Measurements from ENCODE around the gene PRRG4.
"Not testable (repeated sequence)": the region's sequence is repeated elsewhere in the genome, so short reads cannot be mapped to it uniquely, and the experiment has no call there.

PRRG4 gene

DNA sequence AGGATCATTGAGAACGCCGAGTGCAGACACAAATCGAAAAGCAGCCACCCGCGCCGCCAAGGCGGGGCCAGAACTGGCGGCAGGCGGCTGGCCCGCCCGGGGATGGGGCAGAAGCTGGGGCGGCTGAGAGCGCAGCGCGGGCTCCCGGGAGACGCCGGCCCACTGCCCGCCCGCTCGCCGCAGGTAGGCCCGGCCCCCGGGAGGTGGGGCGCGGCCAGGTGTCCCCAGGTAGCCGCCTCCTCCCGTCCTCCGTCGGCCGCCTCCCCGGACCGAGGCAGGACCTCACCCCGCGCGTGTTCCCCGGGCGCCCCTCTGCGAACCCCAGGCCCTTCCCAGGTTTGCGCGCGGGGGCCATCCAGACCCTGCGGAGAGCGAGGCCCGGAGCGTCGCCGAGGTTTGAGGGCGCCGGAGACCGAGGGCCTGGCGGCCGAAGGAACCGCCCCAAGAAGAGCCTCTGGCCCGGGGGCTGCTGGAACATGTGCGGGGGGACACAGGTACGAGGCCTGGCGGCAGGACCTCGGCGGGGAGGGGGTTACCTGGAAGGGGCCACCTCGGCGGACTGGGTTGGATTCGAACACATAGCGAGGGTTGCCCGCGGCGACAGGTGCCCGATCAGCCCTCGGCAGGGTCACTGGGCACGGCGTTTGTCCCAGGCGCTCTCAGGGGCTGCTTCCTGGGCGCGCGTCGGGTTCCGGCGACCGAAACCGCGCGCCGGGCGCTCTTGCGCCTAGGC is at the start of gene PRRG4:
TSS of gene PRRG4 (plus strand) at position 248 of the 733 bp plus-strand sequence. CDS start 603 bp downstream, outside the sequence.
- no peak for DNase-seq

GRCh38 chr11:32780839-32781238 is 48.9 kb upstream of the PRRG4 start:
- not testable (repeated sequence) for DNase-seq

GRCh38 chr11:32781721-32782120 is 48.0 kb upstream of the PRRG4 start:
- no peak for DNase-seq

DNA sequence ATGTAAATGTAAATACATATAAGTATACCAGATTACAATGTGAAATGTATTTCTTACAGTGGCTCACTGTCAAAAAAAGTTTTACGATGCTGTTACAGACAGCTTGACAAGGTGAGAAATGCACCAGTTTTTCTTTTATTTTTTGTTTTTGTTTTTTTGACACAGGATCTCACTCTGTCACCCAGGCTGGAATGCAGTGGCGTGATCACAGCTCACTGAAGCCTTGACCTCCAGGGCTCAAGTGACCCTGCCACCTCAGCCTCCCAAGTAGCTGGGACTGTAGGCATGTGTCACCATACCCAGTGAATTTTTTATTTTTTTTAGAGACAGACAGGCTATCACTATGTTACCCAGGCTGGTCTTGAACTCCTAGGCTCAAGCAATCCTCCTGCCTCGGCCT is 44.5 kb upstream of the PRRG4 start:
- no peak for DNase-seq

DNA sequence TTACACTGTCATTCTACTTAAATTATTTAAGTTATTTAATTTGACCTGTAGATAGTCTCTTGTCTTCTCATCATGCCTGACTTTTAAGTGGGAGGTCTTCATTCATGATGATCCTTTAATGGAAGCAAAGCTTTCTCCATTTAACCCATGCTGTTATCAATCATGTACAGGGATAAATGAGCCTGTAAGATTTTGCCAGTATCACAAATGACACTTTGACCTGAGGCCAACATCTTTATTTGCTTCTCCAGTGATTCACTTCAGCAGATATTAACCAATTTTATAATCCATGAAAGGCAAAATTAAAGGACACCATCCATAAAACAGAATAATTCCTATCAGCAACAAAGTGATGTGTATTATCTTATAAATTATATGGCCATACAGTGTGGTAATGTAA is 42.9 kb upstream of the PRRG4 start:
- no peak for DNase-seq

GRCh38 chr11:32790916-32791315 is 38.8 kb upstream of the PRRG4 start:
- DNase-seq: no peak

- no peak for DNase-seq
These were observed 37.4 kb upstream of the PRRG4 start for GRCh38 chr11:32792111-32792947.

- DNase-seq: peak; percentile 68
These were observed 36.7 kb upstream of the PRRG4 start for GRCh38 chr11:32792948-32793475.

DNA sequence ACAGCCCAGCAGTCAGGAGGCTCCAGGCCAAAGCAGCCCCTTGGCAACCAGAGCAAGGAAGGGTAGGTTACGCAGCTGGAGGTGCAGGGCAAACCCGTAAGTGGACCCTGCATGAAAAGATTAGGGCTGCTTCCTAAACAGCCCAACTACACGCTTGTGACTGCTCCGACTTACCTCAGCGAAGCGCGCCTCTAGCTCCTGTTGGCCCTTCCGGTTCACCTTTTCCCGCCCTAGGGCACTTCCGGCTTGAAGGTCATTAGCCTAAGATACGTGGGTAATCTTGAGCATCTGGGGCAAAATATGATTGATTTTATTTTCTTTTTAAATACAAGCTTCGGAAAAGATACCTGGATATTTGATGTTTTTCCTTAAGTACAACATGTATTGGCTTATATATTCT is 35.3 kb upstream of the PRRG4 start, which contains the start of gene CCDC73:
TSS of gene CCDC73 (minus strand) at position 224 of the 400 bp plus-strand sequence. CDS start 34,419 bp downstream, outside the sequence.
- no peak for DNase-seq

DNA sequence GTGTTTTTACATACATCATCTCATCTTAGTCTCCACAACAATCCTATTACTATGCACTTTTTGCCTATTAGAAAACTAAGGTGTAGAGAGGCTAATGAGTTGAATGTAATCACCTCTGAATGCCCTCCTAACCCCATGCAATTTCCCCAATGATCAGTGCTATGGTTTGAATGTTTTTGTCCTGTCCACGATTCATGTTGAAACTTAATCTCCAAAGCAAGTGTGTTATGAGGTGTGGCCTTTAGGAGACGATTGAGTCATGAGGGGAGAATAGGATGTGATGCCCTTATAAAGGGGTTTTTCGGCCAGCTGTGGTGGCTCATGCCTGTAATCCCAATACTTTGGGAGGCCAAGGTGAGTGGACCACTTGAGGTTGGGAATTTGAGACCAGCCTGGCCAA is 33.3 kb upstream of the PRRG4 start:
- DNase-seq: no peak

- peak; percentile 77 for DNase-seq
These were observed 20.4 kb upstream of the PRRG4 start for GRCh38 chr11:32809313-32809712.

DNA sequence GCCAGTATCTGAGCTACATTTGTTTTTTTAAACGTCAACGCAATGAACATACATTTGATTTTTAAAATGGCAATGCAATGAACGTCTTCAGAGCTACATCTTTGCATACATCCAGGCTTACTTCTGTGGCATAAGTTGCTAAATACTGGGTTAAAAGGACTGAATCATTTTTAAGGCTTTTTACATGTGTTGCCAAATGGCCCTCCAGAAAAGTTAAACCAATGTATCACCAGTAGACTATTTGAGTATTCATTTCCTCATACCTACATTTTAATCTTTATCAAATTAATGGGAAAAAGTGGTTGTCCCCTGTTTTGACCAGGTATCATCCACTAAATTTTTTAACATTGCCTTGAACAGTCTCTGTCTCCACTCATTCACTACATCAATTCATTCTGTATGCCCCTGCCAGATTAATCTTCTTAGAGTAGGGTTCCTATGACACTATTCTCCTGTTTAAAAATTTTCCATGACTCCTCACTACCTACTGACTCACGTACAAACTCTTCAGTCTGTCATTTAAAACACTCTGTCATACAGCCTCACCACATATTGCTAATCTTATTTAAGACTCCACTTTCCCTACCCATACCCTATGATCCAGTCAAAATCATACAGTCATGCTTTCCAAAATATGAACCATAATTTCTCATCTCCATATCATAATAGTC is 12.4 kb upstream of the PRRG4 start:
- DNase-seq: no peak

- DNase-seq: no peak
These were observed 11.9 kb upstream of the PRRG4 start for GRCh38 chr11:32817852-32818183.

DNA sequence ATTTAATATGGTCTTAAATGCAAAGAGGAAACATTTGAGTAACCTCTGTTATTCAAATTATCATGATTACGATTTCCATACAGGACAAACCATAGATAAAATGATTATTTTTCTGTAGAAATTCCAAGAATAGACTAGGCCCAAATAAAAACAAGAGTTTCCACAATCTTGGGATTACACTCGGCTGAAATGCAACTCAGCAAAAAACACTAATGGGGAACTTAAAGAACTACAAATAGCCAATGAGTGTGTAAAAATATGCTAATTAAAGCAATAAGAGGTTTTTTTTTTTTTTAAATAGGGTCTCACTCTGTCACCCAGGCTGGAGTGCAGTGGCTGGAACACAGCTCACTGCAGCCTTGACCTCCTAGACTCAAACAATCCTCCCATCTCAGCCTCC is 10.5 kb upstream of the PRRG4 start:
- DNase-seq: no peak

- no peak for DNase-seq
These were observed 9.2 kb upstream of the PRRG4 start for GRCh38 chr11:32820497-32820896.

- no peak for DNase-seq
These were observed 8.2 kb upstream of the PRRG4 start for GRCh38 chr11:32821517-32821916.

DNA sequence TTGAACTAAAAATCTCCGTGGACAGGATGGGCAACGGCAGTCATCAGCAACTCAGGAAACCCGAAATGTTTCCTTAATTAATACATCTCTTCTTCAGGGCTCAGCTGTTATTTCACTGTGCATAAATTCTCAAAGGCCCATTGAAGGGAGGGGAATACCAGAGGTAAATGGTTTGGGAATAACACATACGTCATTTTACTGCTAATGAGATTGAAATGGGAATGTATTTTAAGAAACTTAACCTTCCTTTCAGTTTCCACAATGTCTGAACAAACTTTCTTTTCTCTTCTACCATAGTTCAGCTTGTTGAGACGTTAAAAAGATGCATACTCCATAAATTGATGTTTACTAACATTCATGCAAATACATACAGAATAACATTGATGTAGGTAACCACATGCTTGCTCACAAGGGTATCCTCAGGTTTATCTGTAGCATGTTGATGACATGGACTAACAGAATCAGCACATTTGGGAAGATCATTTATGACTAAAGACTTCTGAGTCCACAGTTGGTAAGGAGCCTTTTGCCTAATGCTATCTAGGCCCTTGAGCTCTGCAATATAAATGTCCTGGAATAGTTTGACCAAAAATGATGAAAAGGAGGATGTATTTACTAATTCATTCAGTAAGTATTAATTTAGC is 7.7 kb upstream of the PRRG4 start:
- DNase-seq: no peak

- not testable (repeated sequence) for DNase-seq
These were observed 6.1 kb upstream of the PRRG4 start for GRCh38 chr11:32823617-32824016.

- no peak for DNase-seq
These were observed 3.6 kb upstream of the PRRG4 start for GRCh38 chr11:32826113-32826512.

- DNase-seq: no peak
These were observed 2.5 kb upstream of the PRRG4 start for GRCh38 chr11:32827276-32827675.

DNA sequence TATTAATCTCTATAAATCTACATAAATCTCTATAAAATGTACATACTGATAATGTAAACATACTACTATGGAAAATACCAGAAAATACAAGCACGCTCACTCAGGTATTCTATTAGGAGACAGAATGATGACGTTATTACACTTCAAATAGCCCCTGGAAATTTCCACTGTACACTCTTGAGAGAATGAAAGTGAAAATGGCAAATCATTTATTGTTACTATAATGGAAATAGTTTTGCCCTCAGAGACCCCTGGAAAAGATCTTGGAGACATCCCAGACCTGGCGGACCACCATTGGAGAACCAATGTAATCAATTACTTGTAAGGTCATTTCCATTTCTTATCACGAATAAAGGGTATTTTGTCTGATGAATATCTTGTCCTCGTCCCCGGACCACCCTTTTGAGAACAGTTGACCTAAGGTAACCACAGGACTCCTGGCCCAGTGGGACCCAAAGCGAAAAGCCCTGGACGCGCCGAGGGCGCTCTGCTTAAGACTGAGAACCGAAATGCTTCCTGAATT is 509 bp upstream of the PRRG4 start:
- DNase-seq: no peak

- DNase-seq: no peak
These were observed 649 bp downstream of the PRRG4 start for GRCh38 chr11:32830413-32830738.

GRCh38 chr11:32830796-32831195 is 1.1 kb downstream of the PRRG4 start:
- DNase-seq: no peak

All from NCI-H748 treated with DMSO at 0.1 percent for 48 hours (cell line).